Activated CD8-positive, alpha-beta T cell treated with anti-CD3 and anti-CD28 coated beads for 36 hours (primary cell): ENCODE measurements around the gene ARHGAP26. TPM values are rescaled to one million over a fixed set of nuclear protein-coding genes. Genes with fewer than 3 reads are reported as not detected.

Source experiments
- ATAC-seq: fragments of 200-7000 bp; cut with Tn5 transposase; one replicate; pipeline ENCODE4 v1.10.0; 2021; ENCODE audit warnings: mild to moderate bottlenecking, moderate library complexity
- CTCF ChIA-PET: fragments of 350-600 bp; sonication (Branson Sonifier 250); formaldehyde crosslinking; loops from one replicate; lab custom pipeline; 2021; ENCODE audit warnings: antibody characterized with exemption; lab: Charles Lee
- POLR2A ChIA-PET: fragments of 350-600 bp; sonication (Branson Sonifier 250); formaldehyde crosslinking; loops from one replicate; lab custom pipeline; 2021; ENCODE audit warnings: antibody characterized with exemption; lab: Charles Lee
- DNase-seq: peaks from one replicate; pipeline ENCODE4 v3.0.0-alpha.2; 2020
- H3K27ac Mint-ChIP-seq: one replicate; pipeline ENCODE4 v1.8.0; 2021; ENCODE audit warnings: mild to moderate bottlenecking, mixed read lengths
- H3K27me3 Mint-ChIP-seq: one replicate; pipeline ENCODE4 v1.8.0; 2021; ENCODE audit warnings: mixed read lengths
- H3K36me3 Mint-ChIP-seq: one replicate; pipeline ENCODE4 v1.8.0; 2021; ENCODE audit warnings: low read depth, mixed read lengths
- H3K4me1 Mint-ChIP-seq: one replicate; pipeline ENCODE4 v1.8.0; 2021; ENCODE audit warnings: low read depth, mixed read lengths
- H3K4me3 Mint-ChIP-seq: one replicate; pipeline ENCODE4 v1.8.0; 2021; ENCODE audit warnings: mild to moderate bottlenecking, moderate library complexity, mixed read lengths
- H3K9me3 Mint-ChIP-seq: one replicate; pipeline ENCODE4 v1.8.0; 2021; ENCODE audit warnings: mixed read lengths
- intact Hi-C: fragments of 100-400 bp; cut with micrococcal nuclease; formaldehyde crosslinking; loops from one replicate; pipeline ENCODE4 v1.10.0; 2022
- total RNA-seq, 2 experiments: library from RNA; stranded (reverse); gene quantifications; one replicate each; pipeline ENCODE4 v1.2.3, GENCODE V29; 2021
- TF ChIP-seq, protein P1 (sequence below): fragments of 200-600 bp; IDR thresholded peaks from one replicate; pipeline ENCODE4 v1.8.0; 2022; ENCODE audit warnings: antibody characterized with exemption, mild to moderate bottlenecking

Gene ARHGAP26
- total RNA-seq, 2 experiments from 2014 or later = 12.7 to 18.0 TPM

DNA sequence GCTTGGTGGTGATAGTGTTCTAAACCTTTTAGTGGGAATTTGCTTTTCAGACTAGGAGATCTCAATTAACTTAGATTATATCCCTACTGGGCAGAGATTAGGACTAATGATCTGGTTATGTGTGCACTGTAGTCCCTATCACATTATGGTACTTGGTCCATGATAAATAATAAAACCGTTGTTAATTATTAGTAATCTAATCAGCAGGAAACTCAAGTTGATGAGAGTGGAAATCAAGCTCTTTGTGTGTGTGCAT lies 262.3 kb downstream of the ARHGAP26 start:
- ChIA-PET POLR2A (no interaction called here), CTCF (interaction anchor here (1.0 kb wide), 1 partner anchor 9 kb away, joined by 3 read pairs; no protein-coding TSS in a partner anchor)
- no peak for ATAC-seq
- H3K27me3 Mint-ChIP-seq = no peaks in the 10 kb centered on the region
- H3K36me3 Mint-ChIP-seq = peaks cover 12% of the 10 kb centered on the region
- H3K27ac Mint-ChIP-seq = no peak overlapping the region
- intact Hi-C loops = loop anchor here (5.0 kb wide), 1 partner anchor 190 kb away; no protein-coding TSS in a partner anchor
- TF ChIP-seq, protein P1, sequence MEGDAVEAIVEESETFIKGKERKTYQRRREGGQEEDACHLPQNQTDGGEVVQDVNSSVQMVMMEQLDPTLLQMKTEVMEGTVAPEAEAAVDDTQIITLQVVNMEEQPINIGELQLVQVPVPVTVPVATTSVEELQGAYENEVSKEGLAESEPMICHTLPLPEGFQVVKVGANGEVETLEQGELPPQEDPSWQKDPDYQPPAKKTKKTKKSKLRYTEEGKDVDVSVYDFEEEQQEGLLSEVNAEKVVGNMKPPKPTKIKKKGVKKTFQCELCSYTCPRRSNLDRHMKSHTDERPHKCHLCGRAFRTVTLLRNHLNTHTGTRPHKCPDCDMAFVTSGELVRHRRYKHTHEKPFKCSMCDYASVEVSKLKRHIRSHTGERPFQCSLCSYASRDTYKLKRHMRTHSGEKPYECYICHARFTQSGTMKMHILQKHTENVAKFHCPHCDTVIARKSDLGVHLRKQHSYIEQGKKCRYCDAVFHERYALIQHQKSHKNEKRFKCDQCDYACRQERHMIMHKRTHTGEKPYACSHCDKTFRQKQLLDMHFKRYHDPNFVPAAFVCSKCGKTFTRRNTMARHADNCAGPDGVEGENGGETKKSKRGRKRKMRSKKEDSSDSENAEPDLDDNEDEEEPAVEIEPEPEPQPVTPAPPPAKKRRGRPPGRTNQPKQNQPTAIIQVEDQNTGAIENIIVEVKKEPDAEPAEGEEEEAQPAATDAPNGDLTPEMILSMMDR = no peak
- H3K9me3 Mint-ChIP-seq = peaks cover 2% of the 10 kb centered on the region
- no peak overlapping the region for H3K4me3 Mint-ChIP-seq
- H3K4me1 Mint-ChIP-seq = peaks cover 71% of the 10 kb centered on the region
- no peak for DNase-seq

DNA sequence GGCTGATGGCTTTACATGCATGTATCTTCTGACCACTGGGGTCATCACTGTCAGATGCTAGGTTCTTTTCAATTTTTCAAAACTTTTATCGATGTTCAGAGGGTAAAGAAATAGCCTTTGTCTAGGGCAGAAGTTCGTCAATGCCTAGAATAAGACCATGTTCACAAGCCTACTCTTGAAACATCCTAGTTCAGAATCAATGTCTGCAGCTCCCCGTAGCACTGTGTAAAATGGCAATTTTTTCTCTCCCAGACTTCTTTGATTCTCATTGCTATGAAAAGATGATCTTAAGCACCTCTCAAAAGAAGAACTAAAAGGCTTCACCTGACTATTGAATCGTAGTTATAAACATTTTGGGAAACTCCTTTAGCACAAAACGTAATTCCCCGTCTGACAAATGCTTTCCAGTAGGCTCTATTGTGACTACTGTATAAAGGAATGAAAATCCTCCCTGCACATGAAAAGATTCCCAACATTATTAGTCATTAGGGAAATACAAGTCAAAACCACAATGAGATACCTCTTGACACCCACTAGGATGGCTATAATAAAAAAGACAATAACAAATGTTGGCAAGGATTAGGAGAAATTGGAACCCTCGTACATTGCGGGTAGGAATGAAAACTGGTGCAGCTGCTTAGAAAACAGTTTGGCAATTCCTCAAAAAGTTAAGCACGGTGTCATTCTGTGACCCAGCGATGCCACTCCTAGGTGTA lies 263.5 kb downstream of the ARHGAP26 start:
- peaks cover 75% of the 10 kb centered on the region for H3K4me1 Mint-ChIP-seq
- peak overlapping the region; percentile 11 for H3K27ac Mint-ChIP-seq
- H3K36me3 Mint-ChIP-seq = peaks cover 19% of the 10 kb centered on the region
- ATAC-seq (no peak), DNase-seq (no peak)
- TF ChIP-seq, protein P1 = no peak
- CTCF ChIA-PET = no interaction called here
- H3K9me3 Mint-ChIP-seq = peaks cover 2% of the 10 kb centered on the region
- POLR2A ChIA-PET = no interaction called here
- no peaks in the 10 kb centered on the region for H3K27me3 Mint-ChIP-seq
- no peak overlapping the region for H3K4me3 Mint-ChIP-seq
- intact Hi-C loops = loop anchor here (5.0 kb wide), 1 partner anchor 189 kb away; no protein-coding TSS in a partner anchor

DNA sequence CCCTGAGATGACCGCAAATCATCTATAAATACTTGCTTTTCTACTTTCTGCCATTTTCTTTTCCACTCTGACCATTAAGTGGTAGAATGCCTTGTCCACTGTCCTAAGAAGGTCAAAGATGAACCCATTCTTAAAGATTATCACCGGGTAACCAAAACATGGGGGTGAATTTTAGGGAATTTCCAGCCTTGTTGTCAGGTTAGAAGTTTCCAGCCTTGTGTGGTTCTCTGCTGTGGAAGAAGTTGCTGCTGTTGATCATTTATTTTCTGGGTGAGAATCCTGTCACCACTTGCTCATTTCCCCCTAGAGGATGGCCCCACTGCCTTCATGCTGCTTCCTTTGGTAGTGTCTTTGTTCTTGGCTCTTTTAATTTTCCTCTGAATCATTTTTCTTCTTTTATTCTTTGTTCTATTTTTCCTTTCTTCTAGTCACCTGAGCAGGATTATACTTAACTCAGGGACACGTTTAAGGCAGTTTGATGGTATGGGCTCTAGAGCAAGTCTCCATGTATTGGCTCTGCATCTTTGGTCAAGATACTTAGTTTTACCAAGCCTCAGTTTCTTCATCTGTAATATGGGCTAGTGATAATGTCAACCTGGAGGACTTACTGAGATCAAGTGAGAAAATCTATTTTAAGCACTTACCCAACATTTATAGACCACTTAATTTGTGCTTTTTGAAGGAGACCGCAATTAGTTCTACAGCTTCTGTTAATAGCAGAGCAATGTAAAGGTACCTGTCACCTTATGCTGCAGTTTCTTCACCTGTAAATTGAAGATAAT lies 266.2 kb downstream of the ARHGAP26 start:
- H3K4me1 Mint-ChIP-seq = peaks cover 66% of the 10 kb centered on the region
- POLR2A ChIA-PET = no interaction called here
- H3K27ac Mint-ChIP-seq = peak overlapping the region; percentile 93
- CTCF ChIA-PET = no interaction called here
- H3K36me3 Mint-ChIP-seq = peaks cover 27% of the 10 kb centered on the region
- intact Hi-C loops = no loop called here
- H3K27me3 Mint-ChIP-seq = no peaks in the 10 kb centered on the region
- no peak overlapping the region for H3K4me3 Mint-ChIP-seq
- TF ChIP-seq, protein P1 = peak; percentile 25
- ATAC-seq = peak; percentile 44
- H3K9me3 Mint-ChIP-seq = peaks cover 2% of the 10 kb centered on the region
- peak; percentile 58 for DNase-seq

DNA sequence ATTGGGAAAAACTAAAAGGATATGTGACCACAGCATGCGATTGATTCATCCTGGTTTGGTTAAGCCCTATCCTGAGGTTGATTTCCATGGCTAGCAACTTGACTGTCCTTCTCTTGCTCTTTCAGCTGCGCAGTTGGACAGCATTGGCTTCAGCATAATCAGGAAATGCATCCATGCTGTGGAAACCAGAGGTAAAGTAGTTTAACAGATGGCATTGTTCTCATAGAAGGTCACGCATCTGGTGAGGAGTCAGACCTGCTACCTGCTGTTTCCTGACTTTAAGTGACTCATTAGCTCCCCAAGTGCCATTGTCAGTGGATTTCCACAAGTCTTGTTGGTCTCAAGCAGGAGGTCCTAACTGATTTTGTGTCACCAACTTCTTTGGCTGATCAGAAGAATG lies 266.9 kb downstream of the ARHGAP26 start:
- POLR2A ChIA-PET = no interaction called here
- TF ChIP-seq, protein P1 = no peak
- no peak overlapping the region for H3K4me3 Mint-ChIP-seq
- peak overlapping the region; percentile 93 for H3K27ac Mint-ChIP-seq
- intact Hi-C loops = no loop called here
- H3K9me3 Mint-ChIP-seq = peaks cover 2% of the 10 kb centered on the region
- H3K36me3 Mint-ChIP-seq = peaks cover 32% of the 10 kb centered on the region
- H3K4me1 Mint-ChIP-seq = peaks cover 61% of the 10 kb centered on the region
- CTCF ChIA-PET = no interaction called here
- DNase-seq = peak; percentile 50
- peak; percentile 64 for ATAC-seq
- H3K27me3 Mint-ChIP-seq = no peaks in the 10 kb centered on the region

DNA sequence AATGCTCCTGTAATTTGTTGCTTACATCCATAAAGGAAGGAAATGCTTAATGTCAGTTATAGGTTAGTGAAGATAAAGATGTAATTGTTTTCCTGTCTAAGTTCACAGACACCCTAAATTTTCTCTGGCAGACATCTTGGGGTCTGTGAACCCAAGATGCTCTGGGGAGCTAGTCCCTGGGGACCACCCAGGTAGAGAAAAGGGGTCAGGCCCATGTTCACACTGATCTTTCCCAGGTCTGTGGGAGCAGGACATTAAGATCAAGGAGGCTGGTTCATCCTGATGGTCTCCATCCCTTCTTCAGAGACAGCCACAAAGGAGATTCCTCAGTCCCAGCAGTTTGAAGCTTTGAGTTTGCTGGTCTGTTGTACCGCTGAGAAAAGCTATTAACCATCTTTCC lies 267.5 kb downstream of the ARHGAP26 start:
- H3K4me3 Mint-ChIP-seq = no peak overlapping the region
- ATAC-seq = no peak
- peaks cover 59% of the 10 kb centered on the region for H3K4me1 Mint-ChIP-seq
- H3K27me3 Mint-ChIP-seq = no peaks in the 10 kb centered on the region
- H3K9me3 Mint-ChIP-seq = peaks cover 2% of the 10 kb centered on the region
- peaks cover 37% of the 10 kb centered on the region for H3K36me3 Mint-ChIP-seq
- TF ChIP-seq, protein P1 = no peak
- ChIA-PET POLR2A (no interaction called here), CTCF (no interaction called here)
- intact Hi-C loops = no loop called here
- no peak for DNase-seq
- H3K27ac Mint-ChIP-seq = peak overlapping the region; percentile 93
